Prostate gland (tissue), 2 donors: Measurements from ENCODE around the gene OSBPL3. TPM values are rescaled to one million over a fixed set of nuclear protein-coding genes. Genes with fewer than 3 reads are reported as not detected.

Source experiments
- DNase-seq: peaks from one replicate; pipeline ENCODE4 v3.0.0-alpha.2; 2019; ENCODE audit warnings: low spot score
- H3K27ac ChIP-seq, 2 donors: fragments of 200-600 bp; sonication (generic); 2 replicates each; pipeline ENCODE4 v1.5.1; 2017 to 2019
- H3K27me3 ChIP-seq: fragments of 200-600 bp; sonication (generic); replicated peaks from 2 replicates; pipeline ENCODE4 v1.5.1; 2019; ENCODE audit not compliant: insufficient read depth
- H3K36me3 ChIP-seq, 2 donors: fragments of 200-600 bp; sonication (generic); 1 replicate in 1 of 2; 2 replicates in 1 of 2; pipeline versions ENCODE4 v1.5.1 to v1.8.1; 2017 to 2019
- H3K4me1 ChIP-seq: fragments of 200-600 bp; sonication (generic); replicated peaks from 2 replicates; pipeline ENCODE4 v1.5.1; 2019
- H3K4me3 ChIP-seq, 2 donors: fragments of 200-600 bp; sonication (generic); 2 replicates each; pipeline ENCODE4 v1.5.1; 2017 to 2019
- H3K9me3 ChIP-seq: fragments of 200-600 bp; sonication (generic); 2 replicates; pipeline ENCODE4 v1.5.1; 2017
- POLR2A ChIP-seq: fragments of 450-650 bp; IDR thresholded peaks from one replicate; pipeline ENCODE4 v1.6.1; 2016; ENCODE audit warnings: antibody characterized with exemption, mild to moderate bottlenecking
- POLR2AphosphoS5 ChIP-seq: sonication (generic); formaldehyde crosslinking; IDR thresholded peaks from one replicate; pipeline ENCODE4 v1.6.1; 2017; ENCODE audit warnings: antibody characterized with exemption
- WGBS: methylation state at CpG from one replicate; pipeline ENCODE4 v1.1.5; 2018; 5-methylcytosine and 5-hydroxymethylcytosine counted together
- intact Hi-C: fragments of 100-400 bp; cut with DNase I; formaldehyde crosslinking; loops from one replicate; pipeline ENCODE4 v1.14.2; 2022
- total RNA-seq, 2 donors: library from RNA; depleted of rRNA; stranded (reverse); fragments of >200 nt; gene quantifications; one replicate each; pipeline ENCODE4 v1.1.0, GENCODE V29; 2016
- TF ChIP-seq, protein P1 (sequence below), 4 experiments: fragments of 200-600 bp in 2 of 4; fragments of 450-650 bp in 2 of 4; sonication (generic) in 2 of 4; IDR thresholded peaks; 1 replicate in 3 of 4; 2 replicates in 1 of 4; pipeline ENCODE4 v1.5.1; 2016 to 2019; ENCODE audit warnings: antibody characterized with exemption in 4 of 4, mild to moderate bottlenecking in 2 of 4, moderate library complexity in 2 of 4

Gene OSBPL3
- total RNA-seq, 2 donors from 2014 or later, result 3.1 to 6.3 TPM

DNA sequence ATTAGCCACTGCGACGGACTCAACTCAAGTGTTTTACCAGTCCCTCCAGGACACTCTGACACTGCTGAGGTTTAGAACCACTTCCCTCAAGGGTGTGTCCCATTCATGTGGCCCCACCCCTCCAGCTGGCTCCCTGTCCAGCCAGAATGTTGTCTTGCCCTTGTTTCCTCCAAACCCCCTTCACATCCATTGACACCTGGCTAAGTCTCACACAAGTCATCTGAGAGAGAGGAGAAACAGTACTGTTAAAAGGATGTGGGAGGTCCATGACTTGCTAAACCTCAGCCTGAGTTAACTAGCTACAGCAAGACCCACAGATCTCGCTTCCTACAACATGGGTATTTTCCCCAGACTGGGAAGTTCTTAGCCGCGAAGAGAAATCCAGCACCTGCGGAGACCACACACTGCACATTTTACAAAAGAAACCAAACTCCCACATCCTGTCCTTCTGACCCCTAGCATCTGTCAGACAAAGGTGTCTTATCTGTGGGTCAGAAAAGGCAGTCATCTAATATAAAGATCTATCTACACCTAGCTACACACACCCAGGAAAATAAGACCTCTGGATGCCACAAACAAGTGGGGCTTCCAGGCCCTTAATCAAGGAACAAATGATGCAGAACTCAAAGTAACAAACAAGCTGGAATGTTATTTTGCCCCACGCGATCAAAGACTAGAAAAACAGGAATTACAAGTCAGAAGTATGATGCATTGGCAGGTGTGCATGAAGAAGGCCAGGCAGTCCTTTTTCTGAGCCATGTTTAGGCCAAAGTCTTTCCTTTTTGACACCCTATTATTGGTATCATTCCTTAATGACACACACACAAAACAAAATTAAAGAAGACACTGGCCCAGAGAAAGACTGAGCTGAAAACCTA, 13.9 kb downstream of the OSBPL3 start:
- WGBS, result 61% methylated on average over 8 of the region's 8 CpGs
- H3K9me3 ChIP-seq, result no peaks in the 10 kb centered on the region
- TF ChIP-seq POLR2A, result no peak
- TF ChIP-seq, protein P1, sequence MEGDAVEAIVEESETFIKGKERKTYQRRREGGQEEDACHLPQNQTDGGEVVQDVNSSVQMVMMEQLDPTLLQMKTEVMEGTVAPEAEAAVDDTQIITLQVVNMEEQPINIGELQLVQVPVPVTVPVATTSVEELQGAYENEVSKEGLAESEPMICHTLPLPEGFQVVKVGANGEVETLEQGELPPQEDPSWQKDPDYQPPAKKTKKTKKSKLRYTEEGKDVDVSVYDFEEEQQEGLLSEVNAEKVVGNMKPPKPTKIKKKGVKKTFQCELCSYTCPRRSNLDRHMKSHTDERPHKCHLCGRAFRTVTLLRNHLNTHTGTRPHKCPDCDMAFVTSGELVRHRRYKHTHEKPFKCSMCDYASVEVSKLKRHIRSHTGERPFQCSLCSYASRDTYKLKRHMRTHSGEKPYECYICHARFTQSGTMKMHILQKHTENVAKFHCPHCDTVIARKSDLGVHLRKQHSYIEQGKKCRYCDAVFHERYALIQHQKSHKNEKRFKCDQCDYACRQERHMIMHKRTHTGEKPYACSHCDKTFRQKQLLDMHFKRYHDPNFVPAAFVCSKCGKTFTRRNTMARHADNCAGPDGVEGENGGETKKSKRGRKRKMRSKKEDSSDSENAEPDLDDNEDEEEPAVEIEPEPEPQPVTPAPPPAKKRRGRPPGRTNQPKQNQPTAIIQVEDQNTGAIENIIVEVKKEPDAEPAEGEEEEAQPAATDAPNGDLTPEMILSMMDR (IDR thresholded peaks at IDR 0.05), result no peak
- TF ChIP-seq POLR2AphosphoS5, result no peak
- H3K4me3 ChIP-seq, result no peak overlapping the region
- no peak overlapping the region for H3K27ac ChIP-seq
- no peaks in the 10 kb centered on the region for H3K36me3 ChIP-seq
- H3K27me3 ChIP-seq, result no peaks in the 10 kb centered on the region
- no peaks in the 10 kb centered on the region for H3K4me1 ChIP-seq
- DNase-seq, result no peak
- intact Hi-C loops, result no loop called here

DNA sequence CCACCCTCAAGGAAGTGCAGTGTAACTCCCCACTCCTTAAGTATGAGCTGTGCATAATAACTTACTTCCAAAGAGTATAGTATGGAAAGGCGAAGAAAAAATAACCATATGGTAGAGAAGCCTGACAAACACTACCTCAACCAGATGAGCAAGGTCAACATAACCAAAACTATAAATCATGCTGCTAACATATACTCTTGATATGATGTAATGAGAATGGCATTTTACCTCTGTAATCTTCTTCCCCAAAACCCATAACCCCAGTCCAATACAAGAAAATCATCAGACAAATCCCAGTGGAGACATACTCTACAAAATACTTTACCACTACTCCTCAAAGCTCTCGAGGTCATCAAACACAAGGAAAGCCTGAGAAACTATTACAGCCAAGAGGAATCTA, 15.8 kb downstream of the OSBPL3 start:
- WGBS, result 97% methylated on average over 2 of the region's 2 CpGs
- H3K9me3 ChIP-seq, result no peaks in the 10 kb centered on the region
- TF ChIP-seq POLR2A (no peak), POLR2AphosphoS5 (no peak)
- TF ChIP-seq, protein P1 (IDR thresholded peaks at IDR 0.05), result no peak
- no peak for DNase-seq
- H3K27me3 ChIP-seq, result no peaks in the 10 kb centered on the region
- no peak overlapping the region for H3K27ac ChIP-seq
- intact Hi-C loops, result no loop called here
- H3K4me3 ChIP-seq, result no peak overlapping the region
- H3K4me1 ChIP-seq, result no peaks in the 10 kb centered on the region
- no peaks in the 10 kb centered on the region for H3K36me3 ChIP-seq

DNA sequence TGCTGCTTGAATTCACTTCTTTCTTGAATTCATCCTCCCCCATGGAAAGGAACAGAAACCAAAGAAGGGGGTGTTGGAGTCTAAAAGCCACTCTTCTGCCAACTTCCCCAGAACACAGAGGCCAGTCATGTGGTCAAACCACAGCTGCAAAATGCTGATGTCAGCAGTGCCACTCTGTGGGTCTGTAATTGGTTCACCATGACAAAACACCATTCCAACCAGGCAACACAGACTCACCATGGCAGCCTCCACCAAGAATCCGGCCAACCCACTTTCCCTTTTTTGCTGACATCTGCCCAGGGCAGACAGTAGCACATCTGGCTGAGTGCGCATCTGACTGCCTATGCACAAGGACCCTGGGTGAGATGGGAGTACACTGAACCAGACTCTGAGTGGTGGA, 16.8 kb downstream of the OSBPL3 start:
- intact Hi-C loops, result no loop called here
- H3K9me3 ChIP-seq, result no peaks in the 10 kb centered on the region

DNA sequence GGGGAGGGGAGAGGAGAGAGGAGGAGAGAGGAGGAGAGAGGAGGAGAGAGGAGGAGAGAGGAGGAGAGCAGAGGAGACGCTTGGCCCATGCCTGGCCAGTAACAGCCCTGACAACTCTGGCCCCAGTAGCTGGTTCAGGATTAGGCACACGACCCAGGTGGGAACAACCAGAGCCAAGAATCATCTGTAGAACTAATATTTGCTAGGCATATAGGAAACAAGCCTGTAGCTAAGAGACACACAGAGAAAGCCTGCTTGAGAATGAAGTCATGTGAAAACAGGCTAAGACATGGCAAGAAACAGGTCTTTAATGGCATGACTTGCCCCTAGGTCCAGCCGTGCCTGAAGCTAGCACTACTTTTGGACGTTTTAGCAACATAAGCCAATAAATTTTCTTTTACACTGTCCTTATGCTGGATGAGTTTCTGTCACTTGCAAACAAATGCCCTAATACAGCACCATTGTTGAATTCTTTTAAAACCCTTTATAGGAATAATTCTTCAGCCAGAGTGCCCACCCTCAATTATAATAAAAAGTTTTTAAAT, 17.5 kb downstream of the OSBPL3 start:
- Histone ChIP-seq H3K36me3 (no peaks in the 10 kb centered on the region), H3K27me3 (no peaks in the 10 kb centered on the region), H3K9me3 (no peaks in the 10 kb centered on the region), H3K4me3 (no peak overlapping the region), H3K27ac (no peak overlapping the region), H3K4me1 (no peaks in the 10 kb centered on the region)
- intact Hi-C loops, result no loop called here
- 48% methylated on average over 4 of the region's 4 CpGs for WGBS
- TF ChIP-seq POLR2A, result no peak
- TF ChIP-seq POLR2AphosphoS5, result no peak
- TF ChIP-seq, protein P1 (IDR thresholded peaks at IDR 0.05), result no peak
- DNase-seq, result no peak

More for the DNA sequence above, 16.8 kb downstream of the OSBPL3 start:
- H3K27me3 ChIP-seq, result no peaks in the 10 kb centered on the region
- TF ChIP-seq POLR2A (no peak), POLR2AphosphoS5 (no peak)
- TF ChIP-seq, protein P1 (IDR thresholded peaks at IDR 0.05), result no peak
- H3K27ac ChIP-seq, result no peak overlapping the region
- WGBS, result 91% methylated on average over 2 of the region's 2 CpGs
- no peak overlapping the region for H3K4me3 ChIP-seq
- no peaks in the 10 kb centered on the region for H3K36me3 ChIP-seq
- no peak for DNase-seq
- H3K4me1 ChIP-seq, result no peaks in the 10 kb centered on the region
